ENCODE data around the gene ATP11A. TPM values are rescaled to one million over a fixed set of nuclear protein-coding genes. Genes with fewer than 3 reads are reported as not detected.

Gene ATP11A
- total and polyA plus RNA-seq, 2 donors (not counting 3 experiments of a cell fraction or from before 2014, with no cell fraction given) = 16.5 to 88.1 TPM

DNA sequence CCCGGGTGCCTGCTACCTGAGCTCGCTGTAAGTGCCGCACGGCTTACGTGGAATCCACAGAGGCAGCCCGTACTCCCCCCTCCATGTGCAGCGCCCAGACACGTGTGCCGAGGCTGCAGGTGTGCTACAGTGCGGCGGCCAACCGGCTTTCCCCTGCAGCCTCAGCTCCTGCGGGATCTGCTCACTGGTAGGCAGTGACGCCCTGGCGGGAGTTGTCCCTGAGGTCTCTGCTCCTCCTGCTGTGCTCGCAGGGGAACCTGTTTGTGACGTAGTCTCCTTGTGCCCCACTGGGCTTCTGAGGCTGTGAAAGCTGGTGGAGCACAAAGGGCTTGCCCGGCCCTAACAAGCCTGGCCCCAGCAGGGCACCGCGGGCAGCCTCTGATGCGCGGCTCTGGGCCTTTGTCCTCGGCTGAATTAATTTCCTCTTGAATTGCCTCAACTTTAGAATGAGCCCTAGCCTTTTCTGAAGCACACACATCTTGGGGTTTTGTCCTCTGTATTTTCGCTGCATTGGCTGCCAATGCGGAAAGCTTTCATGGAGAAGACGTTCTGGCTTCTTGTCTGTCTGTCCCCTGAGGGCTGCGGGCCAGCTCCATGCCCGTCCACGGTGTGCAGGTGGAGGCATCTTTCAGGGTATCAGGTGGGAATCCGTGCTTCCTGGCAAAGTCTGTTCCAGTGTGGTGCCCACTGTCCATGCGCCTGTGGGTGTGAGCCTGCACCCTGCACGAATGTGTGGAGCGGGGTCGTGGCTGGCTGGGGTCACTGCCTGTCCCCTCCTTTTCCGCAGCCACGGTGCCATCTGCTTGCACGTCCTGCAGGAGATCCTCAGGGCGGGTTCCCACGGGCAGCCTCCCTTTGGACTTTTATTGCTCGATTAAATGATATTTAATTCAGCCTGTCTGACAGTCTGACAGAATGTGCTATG is 201.9 kb downstream of the ATP11A start:
- no peak overlapping the region for H3K4me3 ChIP-seq (replicated peaks in 1 of 3; ENCODE audit: insufficient read depth in 1 of 3, low read depth in 1 of 3, low read length in 3 of 3)
- TF ChIP-seq, protein P1, sequence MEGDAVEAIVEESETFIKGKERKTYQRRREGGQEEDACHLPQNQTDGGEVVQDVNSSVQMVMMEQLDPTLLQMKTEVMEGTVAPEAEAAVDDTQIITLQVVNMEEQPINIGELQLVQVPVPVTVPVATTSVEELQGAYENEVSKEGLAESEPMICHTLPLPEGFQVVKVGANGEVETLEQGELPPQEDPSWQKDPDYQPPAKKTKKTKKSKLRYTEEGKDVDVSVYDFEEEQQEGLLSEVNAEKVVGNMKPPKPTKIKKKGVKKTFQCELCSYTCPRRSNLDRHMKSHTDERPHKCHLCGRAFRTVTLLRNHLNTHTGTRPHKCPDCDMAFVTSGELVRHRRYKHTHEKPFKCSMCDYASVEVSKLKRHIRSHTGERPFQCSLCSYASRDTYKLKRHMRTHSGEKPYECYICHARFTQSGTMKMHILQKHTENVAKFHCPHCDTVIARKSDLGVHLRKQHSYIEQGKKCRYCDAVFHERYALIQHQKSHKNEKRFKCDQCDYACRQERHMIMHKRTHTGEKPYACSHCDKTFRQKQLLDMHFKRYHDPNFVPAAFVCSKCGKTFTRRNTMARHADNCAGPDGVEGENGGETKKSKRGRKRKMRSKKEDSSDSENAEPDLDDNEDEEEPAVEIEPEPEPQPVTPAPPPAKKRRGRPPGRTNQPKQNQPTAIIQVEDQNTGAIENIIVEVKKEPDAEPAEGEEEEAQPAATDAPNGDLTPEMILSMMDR (IDR thresholded peaks at IDR 0.05; ENCODE audit: extremely low read depth in 1 of 2, insufficient read depth in 1 of 2, low read depth in 1 of 2, low read length in 2 of 2) = no peak
- no peak for TF ChIP-seq POLR2AphosphoS5 (IDR thresholded peaks at IDR 0.05; ENCODE audit: insufficient read depth, low read depth, low read length)
- TF ChIP-seq, protein P2, sequence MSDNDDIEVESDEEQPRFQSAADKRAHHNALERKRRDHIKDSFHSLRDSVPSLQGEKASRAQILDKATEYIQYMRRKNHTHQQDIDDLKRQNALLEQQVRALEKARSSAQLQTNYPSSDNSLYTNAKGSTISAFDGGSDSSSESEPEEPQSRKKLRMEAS (IDR thresholded peaks at IDR 0.05; ENCODE audit: insufficient read depth, insufficient read length) = no peak
- intact Hi-C loops (cut with micrococcal nuclease) = no loop called here
- ChIA-PET CTCF (no interaction called here), POLR2A (no interaction called here)
- no peak overlapping the region for H3K27ac ChIP-seq (ENCODE audit: insufficient read depth, low read depth, low read length)
- FAIRE-seq (no peak), DNase-seq (ENCODE audit: low read depth, low spot score) (no peak)
- no peaks in the 10 kb centered on the region for H3K36me3 ChIP-seq (ENCODE audit: control insufficient read depth in 2 of 2, extremely low read depth in 1 of 2, insufficient read depth in 2 of 2, low read length in 2 of 2)
- H3K4me2 ChIP-seq (ENCODE audit: insufficient read depth, low read length) = no peak overlapping the region
- H3K9ac ChIP-seq (replicated peaks; ENCODE audit: extremely low read depth, insufficient read depth, low read length) = no peak overlapping the region
- H3K27me3 ChIP-seq (ENCODE audit: control insufficient read depth in 2 of 2, insufficient read depth in 2 of 2, low read length in 2 of 2) = peaks cover 12 to 18% of the 10 kb centered on the region in 2 experiments
- H3K4me1 ChIP-seq (ENCODE audit: control insufficient read depth, extremely low read depth, insufficient read depth, low read length) = peaks cover 3% of the 10 kb centered on the region
- H3K79me2 ChIP-seq (ENCODE audit: control insufficient read depth, insufficient read depth, low read length) = no peaks in the 10 kb centered on the region
- no TSS peak for BruUV-seq (replicated peaks)
- dilution Hi-C loops (cut with MboI; ENCODE audit: extremely low pct_ligation_motif_present, low sequenced_read_pairs) = no loop called here
- no peaks in the 10 kb centered on the region for H4K20me1 ChIP-seq (replicated peaks; ENCODE audit: control insufficient read depth, extremely low read depth, insufficient read depth, low read length)
- no peaks in the 10 kb centered on the region for H3K9me1 ChIP-seq (replicated peaks; ENCODE audit: control insufficient read depth, extremely low read depth, insufficient read depth, low read length)
- H3K9me3 ChIP-seq (replicated peaks; ENCODE audit: control insufficient read depth, insufficient read depth, low read length) = no peaks in the 10 kb centered on the region
- no peak overlapping the region for H2AFZ ChIP-seq (ENCODE audit: low read depth, low read length)

Measured in endothelial cell of umbilical vein (primary cell).